K562 (cell line): Measurements from ENCODE around the gene TBCC. TPM values are rescaled to one million over a fixed set of nuclear protein-coding genes. Genes with fewer than 3 reads are reported as not detected.

Experiments
- DPF2 ChIP-seq: fragments of 450-650 bp; IDR thresholded peaks from 2 replicates; pipeline ENCODE4 v1.6.1; 2016
- ELF2 ChIP-seq: fragments of 250-450 bp; sonication (Bioruptor Pico); IDR thresholded peaks from 2 replicates; pipeline ENCODE4 v1.5.0; 2021; ENCODE audit warnings: mild to moderate bottlenecking
- ETV1 ChIP-seq: fragments of 450-650 bp; conservative IDR thresholded peaks from 2 replicates; pipeline ENCODE4 v1.6.1; 2016; ENCODE audit warnings: missing genetic modification characterization, control low read depth, low read depth, missing compliant biosample characterization
- FOXK1 ChIP-seq: sonication (generic); formaldehyde crosslinking; IDR thresholded peaks from 2 replicates; pipeline ENCODE4 v1.8.0; 2022; ENCODE audit warnings: missing genetic modification reagents, mild to moderate bottlenecking, borderline replicate concordance
- GABPB2 ChIP-seq: fragments of 250-450 bp; sonication (Bioruptor Pico); conservative IDR thresholded peaks from 2 replicates; pipeline ENCODE4 v1.5.1; 2021; ENCODE audit warnings: mild to moderate bottlenecking
- IRF2 ChIP-seq: sonication (generic); formaldehyde crosslinking; IDR thresholded peaks from 2 replicates; pipeline ENCODE4 v1.8.1; 2022; ENCODE audit warnings: mild to moderate bottlenecking, missing genetic modification reagents
- MBD2 ChIP-seq: sonication (generic); IDR thresholded peaks from 2 replicates; pipeline ENCODE4 v1.6.1; 2016; ENCODE audit warnings: low read depth, borderline replicate concordance
- POU5F1 ChIP-seq: fragments of 150-350 bp; IDR thresholded peaks from 2 replicates; pipeline ENCODE4 v1.6.1; 2014; ENCODE audit warnings: borderline replicate concordance, low read length, low read depth, mild to moderate bottlenecking; ENCODE audit not compliant: partially characterized antibody
- PTRF ChIP-seq: fragments of 450-650 bp; IDR thresholded peaks from 2 replicates; pipeline ENCODE4 v1.6.1; 2016; ENCODE audit warnings: mild to moderate bottlenecking, missing genetic modification characterization, missing compliant biosample characterization
- SLC30A9 ChIP-seq: fragments of 250-450 bp; sonication (Bioruptor Pico); IDR thresholded peaks from 2 replicates; pipeline ENCODE4 v1.8.0; 2022; ENCODE audit warnings: mild to moderate bottlenecking, moderate library complexity
- SMARCA5 ChIP-seq: fragments of 450-650 bp; IDR thresholded peaks from 2 replicates; pipeline ENCODE4 v1.6.1; 2016
- TCFL5 ChIP-seq: fragments of 250-450 bp; sonication (Bioruptor Pico); conservative IDR thresholded peaks from 2 replicates; pipeline ENCODE4 v1.6.1; 2021; ENCODE audit warnings: mild to moderate bottlenecking, moderate library complexity, matching md5 sums
- ZBTB1 ChIP-seq: sonication (generic); formaldehyde crosslinking; IDR thresholded peaks from 2 replicates; pipeline ENCODE4 v1.8.1; 2023; ENCODE audit warnings: missing genetic modification reagents, low read depth, mild to moderate bottlenecking, borderline replicate concordance
- ZBTB7A ChIP-seq: IDR thresholded peaks from 2 replicates; pipeline ENCODE4 v1.6.1; 2011; ENCODE audit warnings: low read depth, mild to moderate bottlenecking, low read length, moderate library complexity, borderline replicate concordance; ENCODE audit not compliant: control insufficient read depth
- polyA plus RNA-seq, 8 experiments: library from polyadenylated mRNA; depleted of rRNA in 4 of 8; stranded (reverse) in 5 of 8; unstranded in 3 of 8; fragments of >200 nt; fragmentation: Nextera tagmentation in 2 of 8; fragmentation: Illumina TruSeq in 1 of 8; extraction: Ambion mirVana in 2 of 8; extraction: Trizol in 1 of 8; gene quantifications; 2 replicates each; pipeline versions ENCODE4 v1.2.1 to v1.2.3, GENCODE V29; 2011 to 2014; ENCODE audit warnings: inconsistent platforms in 1 of 8, missing spikeins in 1 of 8
- total RNA-seq, 7 experiments: library from RNA; depleted of rRNA in 6 of 7; stranded (reverse); fragments of >200 nt in 6 of 7; fragmentation: Illumina TruSeq in 2 of 7; extraction: Trizol in 2 of 7; gene quantifications; 2 replicates each; pipeline versions ENCODE4 v1.2.1 to v1.2.3, GENCODE V29; 2011 to 2021; ENCODE audit warnings: low replicate concordance in 1 of 7
- TF ChIP-seq, protein P1 (sequence below): conservative IDR thresholded peaks from 2 replicates; pipeline ENCODE4 v1.6.1; 2011; ENCODE audit warnings: low read depth, mild to moderate bottlenecking, low read length; ENCODE audit not compliant: control insufficient read depth
- TF ChIP-seq, protein P2 (sequence below): sonication (generic); formaldehyde crosslinking; IDR thresholded peaks from 2 replicates; pipeline ENCODE4 v1.8.1; 2023; ENCODE audit warnings: mild to moderate bottlenecking, missing genetic modification reagents
- TF ChIP-seq, protein P3 (sequence below), 2 experiments: fragments of 250-450 bp in 1 of 2; fragments of 450-650 bp in 1 of 2; sonication (Bioruptor Pico) in 1 of 2; IDR thresholded peaks; 2 replicates each; pipeline versions ENCODE4 v1.6.1 to v1.8.0; 2016 to 2021; ENCODE audit warnings: mild to moderate bottlenecking in 2 of 2, moderate library complexity in 2 of 2, missing compliant biosample characterization in 1 of 2, missing genetic modification characterization in 1 of 2

Gene TBCC
- total and polyA plus RNA-seq, 9 of the 15 experiments (the other 6 are each of a cell fraction or from before 2014, with no cell fraction given) = 2.8 to 34.1 (median 23.3) TPM

DNA sequence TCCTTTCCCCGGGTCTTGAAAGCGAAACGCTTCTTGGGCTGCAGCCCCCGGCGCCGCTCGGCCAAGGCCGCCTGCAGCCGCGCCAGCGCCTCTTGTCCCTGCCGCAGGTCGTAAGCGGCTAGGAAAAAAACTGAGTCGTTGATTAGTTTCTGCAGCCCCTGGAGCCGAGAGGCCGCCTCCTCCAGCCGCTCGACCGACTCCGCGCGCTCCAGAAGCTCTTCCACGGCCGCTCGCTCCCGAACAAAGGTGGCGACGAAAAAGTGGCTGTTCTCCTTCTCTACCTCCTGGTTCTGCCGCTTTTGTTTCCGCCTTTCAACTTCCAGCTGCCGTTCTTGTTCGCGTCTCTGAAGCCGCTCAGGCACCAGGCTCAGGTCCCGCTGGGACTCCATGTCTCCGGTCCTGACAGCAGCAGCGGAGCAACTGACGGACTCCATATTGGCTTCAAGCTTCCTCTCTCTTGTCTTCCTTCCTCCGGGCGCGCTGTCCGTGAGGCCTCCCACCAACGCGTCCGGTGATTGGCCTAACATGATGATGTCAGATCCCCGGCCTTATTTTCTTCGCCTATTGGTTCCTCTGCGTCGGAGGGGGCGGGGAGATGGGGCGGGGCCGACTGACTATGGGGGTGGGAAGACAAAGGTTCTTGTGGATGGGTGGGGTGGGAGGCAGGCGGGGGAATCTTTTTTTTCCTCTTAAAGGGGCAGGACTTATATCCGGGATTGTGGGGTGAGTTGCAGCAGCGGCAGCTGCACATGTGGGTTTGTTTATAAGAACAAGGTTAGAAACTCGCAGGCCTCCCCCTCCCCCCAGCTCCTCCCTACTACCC, at the start of gene TBCC (continued):
- TF ChIP-seq, protein P1, sequence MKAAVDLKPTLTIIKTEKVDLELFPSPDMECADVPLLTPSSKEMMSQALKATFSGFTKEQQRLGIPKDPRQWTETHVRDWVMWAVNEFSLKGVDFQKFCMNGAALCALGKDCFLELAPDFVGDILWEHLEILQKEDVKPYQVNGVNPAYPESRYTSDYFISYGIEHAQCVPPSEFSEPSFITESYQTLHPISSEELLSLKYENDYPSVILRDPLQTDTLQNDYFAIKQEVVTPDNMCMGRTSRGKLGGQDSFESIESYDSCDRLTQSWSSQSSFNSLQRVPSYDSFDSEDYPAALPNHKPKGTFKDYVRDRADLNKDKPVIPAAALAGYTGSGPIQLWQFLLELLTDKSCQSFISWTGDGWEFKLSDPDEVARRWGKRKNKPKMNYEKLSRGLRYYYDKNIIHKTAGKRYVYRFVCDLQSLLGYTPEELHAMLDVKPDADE = peak; percentile 1
- TF ChIP-seq IRF2 (no peak), TCFL5 (CRISPR knock-in tag) (no peak), SMARCA5 (no peak), MBD2 (peak; percentile 95), FOXK1 (no peak), POU5F1 (no peak), ETV1 (tag) (peak; percentile 53), ZBTB1 (CRISPR knock-in tag) (0 out of 2 replicates have a peak, but pooled peaks have one; percentile 69), ZBTB7A (no peak), PTRF (tag) (no peak), DPF2 (no peak), ELF2 (no peak; the same call in 1 of the 2 replicates), SLC30A9 (CRISPR knock-in tag) (no peak), GABPB2 (CRISPR knock-in tag) (no peak)
- TF ChIP-seq, protein P2, sequence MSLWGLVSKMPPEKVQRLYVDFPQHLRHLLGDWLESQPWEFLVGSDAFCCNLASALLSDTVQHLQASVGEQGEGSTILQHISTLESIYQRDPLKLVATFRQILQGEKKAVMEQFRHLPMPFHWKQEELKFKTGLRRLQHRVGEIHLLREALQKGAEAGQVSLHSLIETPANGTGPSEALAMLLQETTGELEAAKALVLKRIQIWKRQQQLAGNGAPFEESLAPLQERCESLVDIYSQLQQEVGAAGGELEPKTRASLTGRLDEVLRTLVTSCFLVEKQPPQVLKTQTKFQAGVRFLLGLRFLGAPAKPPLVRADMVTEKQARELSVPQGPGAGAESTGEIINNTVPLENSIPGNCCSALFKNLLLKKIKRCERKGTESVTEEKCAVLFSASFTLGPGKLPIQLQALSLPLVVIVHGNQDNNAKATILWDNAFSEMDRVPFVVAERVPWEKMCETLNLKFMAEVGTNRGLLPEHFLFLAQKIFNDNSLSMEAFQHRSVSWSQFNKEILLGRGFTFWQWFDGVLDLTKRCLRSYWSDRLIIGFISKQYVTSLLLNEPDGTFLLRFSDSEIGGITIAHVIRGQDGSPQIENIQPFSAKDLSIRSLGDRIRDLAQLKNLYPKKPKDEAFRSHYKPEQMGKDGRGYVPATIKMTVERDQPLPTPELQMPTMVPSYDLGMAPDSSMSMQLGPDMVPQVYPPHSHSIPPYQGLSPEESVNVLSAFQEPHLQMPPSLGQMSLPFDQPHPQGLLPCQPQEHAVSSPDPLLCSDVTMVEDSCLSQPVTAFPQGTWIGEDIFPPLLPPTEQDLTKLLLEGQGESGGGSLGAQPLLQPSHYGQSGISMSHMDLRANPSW = 0 out of 2 replicates have a peak, but pooled peaks have one; percentile 11
- TF ChIP-seq, protein P3, sequence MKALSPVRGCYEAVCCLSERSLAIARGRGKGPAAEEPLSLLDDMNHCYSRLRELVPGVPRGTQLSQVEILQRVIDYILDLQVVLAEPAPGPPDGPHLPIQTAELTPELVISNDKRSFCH (CRISPR knock-in tag; IDR thresholded peaks at IDR 0.05) = no peak
- TF ChIP-seq, protein P3 (tag; IDR thresholded peaks at IDR 0.05) = 0 out of 2 replicates have a peak, but pooled peaks have one; percentile 14
